Measurements from ENCODE around the gene MAML2. TPM values are rescaled to one million over a fixed set of nuclear protein-coding genes. Genes with fewer than 3 reads are reported as not detected.

The MAML2 gene
- total RNA-seq, 1 experiment from 2014 or later = 0.11 TPM

DNA sequence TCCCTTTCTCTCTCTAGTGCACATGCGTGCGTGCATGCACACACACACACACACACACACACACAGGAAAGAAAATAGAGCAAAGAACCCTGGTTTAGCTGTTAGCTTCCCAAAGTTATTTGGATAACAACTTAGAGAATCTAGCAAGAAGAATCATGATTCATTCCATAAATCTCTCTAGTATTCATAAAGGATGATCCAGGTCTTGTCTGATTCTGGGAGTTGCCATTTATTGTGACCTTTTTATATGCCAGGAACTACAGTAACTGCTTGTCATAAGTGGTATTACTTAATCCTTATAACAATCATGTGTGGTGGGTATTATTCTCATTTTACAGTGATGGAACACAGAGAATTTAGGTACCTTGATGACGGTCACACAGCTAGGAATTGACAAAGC is 277.6 kb downstream of the MAML2 start:
- no peaks in the 10 kb centered on the region for H3K4me1 ChIP-seq (ENCODE audit: low read length)
- no peak overlapping the region for H3K4me2 ChIP-seq (ENCODE audit: low read depth, low read length, poor library complexity, severe bottlenecking)
- no peaks in the 10 kb centered on the region for H3K79me2 ChIP-seq (ENCODE audit: low read length)
- H3K9ac ChIP-seq (ENCODE audit: low read length) = no peak overlapping the region
- H3K27ac ChIP-seq (ENCODE audit: low read length) = no peak overlapping the region
- H3K36me3 ChIP-seq (ENCODE audit: insufficient read depth, low read length) = no peaks in the 10 kb centered on the region
- H3K27me3 ChIP-seq (ENCODE audit: low read length) = no peaks in the 10 kb centered on the region
- no peaks in the 10 kb centered on the region for H4K20me1 ChIP-seq (ENCODE audit: insufficient read depth, low read depth, low read length)
- H3K9me2 ChIP-seq (replicated peaks; ENCODE audit: insufficient read depth, low read length) = no peaks in the 10 kb centered on the region
- H3K9me3 ChIP-seq (ENCODE audit: low read length) = no peaks in the 10 kb centered on the region
- no peak for DNase-seq
- no peak overlapping the region for H2AFZ ChIP-seq (ENCODE audit: low read length)
- no peak overlapping the region for H3K4me3 ChIP-seq (ENCODE audit: low read length)

DNA sequence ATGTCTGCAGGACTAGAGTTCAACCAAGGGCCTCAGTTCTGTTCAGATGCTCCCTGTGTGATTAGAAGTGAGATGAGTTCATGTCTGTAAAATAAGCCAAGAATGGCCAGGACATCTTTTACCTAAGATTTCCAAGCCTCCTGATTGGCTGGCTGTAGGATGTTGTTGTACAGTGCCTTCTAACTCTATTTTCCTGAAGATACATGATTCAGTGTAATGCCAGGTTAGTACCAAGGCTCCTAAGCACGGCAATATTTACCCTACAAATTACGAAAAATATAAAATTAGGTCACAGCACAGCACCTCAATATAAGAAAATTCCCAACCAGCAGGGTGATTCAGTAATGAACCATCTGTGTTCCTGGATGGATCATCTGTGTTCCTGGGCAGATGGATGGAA is 279.1 kb downstream of the MAML2 start:
- Histone ChIP-seq H3K27me3 (ENCODE audit: low read length) (no peaks in the 10 kb centered on the region; the same call in 1 of the 2 replicates), H3K79me2 (ENCODE audit: low read length) (no peaks in the 10 kb centered on the region), H3K36me3 (ENCODE audit: insufficient read depth, low read length) (no peaks in the 10 kb centered on the region), H3K9ac (ENCODE audit: low read length) (no peak overlapping the region), H3K4me3 (ENCODE audit: low read length) (no peak overlapping the region), H3K9me2 (replicated peaks; ENCODE audit: insufficient read depth, low read length) (no peaks in the 10 kb centered on the region), H3K4me1 (ENCODE audit: low read length) (no peaks in the 10 kb centered on the region), H4K20me1 (ENCODE audit: insufficient read depth, low read depth, low read length) (no peaks in the 10 kb centered on the region), H3K27ac (ENCODE audit: low read length) (no peak overlapping the region), H3K4me2 (ENCODE audit: low read depth, low read length, poor library complexity, severe bottlenecking) (no peak overlapping the region), H3K9me3 (ENCODE audit: low read length) (no peaks in the 10 kb centered on the region), H2AFZ (ENCODE audit: low read length) (no peak overlapping the region)
- no peak for DNase-seq

DNA sequence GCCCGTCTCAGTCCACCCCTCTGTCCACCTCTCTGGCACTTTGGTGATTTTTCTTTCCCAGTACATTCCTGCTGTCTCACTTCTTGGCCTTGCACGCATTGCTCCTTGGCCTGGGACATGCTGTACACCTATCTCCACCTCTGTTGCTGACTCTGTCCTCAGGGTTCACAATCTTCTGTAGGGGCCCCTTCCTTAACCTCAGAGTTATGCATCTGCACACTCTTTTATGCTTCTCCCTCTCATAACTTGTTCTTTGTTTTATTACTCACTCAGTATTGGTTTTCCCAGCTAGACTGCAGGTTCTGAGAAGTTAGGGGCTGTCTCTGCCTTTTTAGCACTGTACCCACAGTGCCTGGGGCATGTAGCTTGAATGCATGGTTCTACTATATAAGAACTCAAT is 279.9 kb downstream of the MAML2 start:
- Histone ChIP-seq H3K79me2 (ENCODE audit: low read length) (no peaks in the 10 kb centered on the region), H3K9ac (ENCODE audit: low read length) (no peak overlapping the region), H3K4me1 (ENCODE audit: low read length) (no peaks in the 10 kb centered on the region), H3K9me3 (ENCODE audit: low read length) (no peaks in the 10 kb centered on the region), H3K36me3 (ENCODE audit: insufficient read depth, low read length) (no peaks in the 10 kb centered on the region), H2AFZ (ENCODE audit: low read length) (no peak overlapping the region), H3K27ac (ENCODE audit: low read length) (no peak overlapping the region), H3K27me3 (ENCODE audit: low read length) (no peaks in the 10 kb centered on the region; the same call in 1 of the 2 replicates), H4K20me1 (ENCODE audit: insufficient read depth, low read depth, low read length) (no peaks in the 10 kb centered on the region), H3K4me3 (ENCODE audit: low read length) (no peak overlapping the region), H3K4me2 (ENCODE audit: low read depth, low read length, poor library complexity, severe bottlenecking) (no peak overlapping the region), H3K9me2 (replicated peaks; ENCODE audit: insufficient read depth, low read length) (no peaks in the 10 kb centered on the region)
- no peak for DNase-seq

DNA sequence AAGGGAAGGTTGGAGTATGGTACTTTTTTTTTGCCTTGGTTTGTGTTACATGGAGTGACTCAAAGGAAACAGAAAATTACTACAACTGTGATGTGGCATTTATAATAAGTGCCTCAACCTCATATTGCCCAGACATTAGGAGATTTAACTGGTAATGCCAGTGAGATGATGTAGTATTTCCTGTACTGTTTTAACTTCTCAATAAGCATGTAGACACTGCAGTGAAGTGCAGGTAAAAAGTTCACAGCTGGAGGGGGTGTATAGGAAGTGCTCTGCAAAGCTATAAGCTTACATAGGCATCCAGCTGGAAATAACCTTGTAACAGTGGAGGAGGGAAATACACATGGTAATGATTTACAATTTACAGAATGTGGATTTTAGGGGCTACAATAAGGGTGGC is 280.9 kb downstream of the MAML2 start:
- Histone ChIP-seq H3K4me3 (ENCODE audit: low read length) (no peak overlapping the region), H3K79me2 (ENCODE audit: low read length) (no peaks in the 10 kb centered on the region), H3K9me2 (replicated peaks; ENCODE audit: insufficient read depth, low read length) (no peaks in the 10 kb centered on the region), H3K27ac (ENCODE audit: low read length) (no peak overlapping the region), H3K27me3 (ENCODE audit: low read length) (no peaks in the 10 kb centered on the region; the same call in 1 of the 2 replicates), H3K9ac (ENCODE audit: low read length) (no peak overlapping the region), H4K20me1 (ENCODE audit: insufficient read depth, low read depth, low read length) (no peaks in the 10 kb centered on the region), H2AFZ (ENCODE audit: low read length) (no peak overlapping the region), H3K4me1 (ENCODE audit: low read length) (no peaks in the 10 kb centered on the region), H3K4me2 (ENCODE audit: low read depth, low read length, poor library complexity, severe bottlenecking) (no peak overlapping the region), H3K9me3 (ENCODE audit: low read length) (no peaks in the 10 kb centered on the region), H3K36me3 (ENCODE audit: insufficient read depth, low read length) (no peaks in the 10 kb centered on the region)
- DNase-seq = no peak

DNA sequence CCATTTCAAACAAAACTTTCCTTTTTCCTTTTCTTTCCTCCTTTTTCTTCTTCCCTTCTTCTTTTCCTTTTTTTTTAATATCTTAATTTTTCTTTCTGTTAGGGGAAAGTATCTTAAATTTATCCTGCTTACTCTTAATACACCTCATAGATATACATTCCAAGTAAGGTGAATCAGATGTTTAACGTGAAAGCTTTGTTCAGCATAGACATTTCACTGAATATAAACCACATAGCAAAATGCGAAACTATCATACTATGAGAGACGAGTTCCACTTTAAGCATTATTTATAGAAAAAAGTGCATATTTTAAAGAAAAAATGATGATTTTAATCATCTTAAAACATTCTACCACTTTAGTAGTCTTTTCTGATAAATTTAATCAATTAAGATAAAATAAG is 281.3 kb downstream of the MAML2 start:
- H3K9me2 ChIP-seq (replicated peaks; ENCODE audit: insufficient read depth, low read length) = no peaks in the 10 kb centered on the region
- H3K4me1 ChIP-seq (ENCODE audit: low read length) = no peaks in the 10 kb centered on the region
- H2AFZ ChIP-seq (ENCODE audit: low read length) = no peak overlapping the region
- no peak for DNase-seq
- no peaks in the 10 kb centered on the region for H3K9me3 ChIP-seq (ENCODE audit: low read length)
- no peaks in the 10 kb centered on the region; the same call in 1 of the 2 replicates for H3K27me3 ChIP-seq (ENCODE audit: low read length)
- no peaks in the 10 kb centered on the region for H4K20me1 ChIP-seq (ENCODE audit: insufficient read depth, low read depth, low read length)
- H3K27ac ChIP-seq (ENCODE audit: low read length) = no peak overlapping the region
- H3K9ac ChIP-seq (ENCODE audit: low read length) = no peak overlapping the region
- no peak overlapping the region for H3K4me2 ChIP-seq (ENCODE audit: low read depth, low read length, poor library complexity, severe bottlenecking)
- H3K36me3 ChIP-seq (ENCODE audit: insufficient read depth, low read length) = no peaks in the 10 kb centered on the region
- H3K4me3 ChIP-seq (ENCODE audit: low read length) = no peak overlapping the region
- no peaks in the 10 kb centered on the region for H3K79me2 ChIP-seq (ENCODE audit: low read length)

DNA sequence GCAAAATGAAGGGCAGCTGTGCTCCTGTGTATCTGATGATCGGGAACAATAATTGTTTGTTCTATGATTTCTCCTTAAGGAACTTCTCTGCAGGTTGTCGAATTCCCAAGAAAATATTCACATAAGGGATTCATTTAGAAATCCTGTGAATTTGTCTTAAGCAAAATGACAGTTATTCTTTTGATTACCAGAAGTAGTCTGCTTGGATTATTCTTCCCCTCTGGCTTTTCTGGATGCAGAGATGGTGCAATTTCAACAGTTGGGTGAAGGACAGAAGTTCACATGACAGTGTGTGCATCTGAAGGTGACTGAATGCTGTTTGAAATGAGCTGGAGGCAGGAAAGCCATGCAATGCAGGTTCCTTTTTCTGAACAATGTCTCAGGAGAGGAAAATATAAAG is 281.9 kb downstream of the MAML2 start:
- Histone ChIP-seq H3K9me2 (replicated peaks; ENCODE audit: insufficient read depth, low read length) (no peaks in the 10 kb centered on the region), H3K4me2 (ENCODE audit: low read depth, low read length, poor library complexity, severe bottlenecking) (no peak overlapping the region), H3K36me3 (ENCODE audit: insufficient read depth, low read length) (no peaks in the 10 kb centered on the region), H3K27me3 (ENCODE audit: low read length) (no peaks in the 10 kb centered on the region; the same call in 1 of the 2 replicates), H3K27ac (ENCODE audit: low read length) (no peak overlapping the region), H3K4me1 (ENCODE audit: low read length) (no peaks in the 10 kb centered on the region), H3K9ac (ENCODE audit: low read length) (no peak overlapping the region), H2AFZ (ENCODE audit: low read length) (no peak overlapping the region), H3K4me3 (ENCODE audit: low read length) (no peak overlapping the region), H3K9me3 (ENCODE audit: low read length) (no peaks in the 10 kb centered on the region), H4K20me1 (ENCODE audit: insufficient read depth, low read depth, low read length) (no peaks in the 10 kb centered on the region), H3K79me2 (ENCODE audit: low read length) (no peaks in the 10 kb centered on the region)
- no peak for DNase-seq

DNA sequence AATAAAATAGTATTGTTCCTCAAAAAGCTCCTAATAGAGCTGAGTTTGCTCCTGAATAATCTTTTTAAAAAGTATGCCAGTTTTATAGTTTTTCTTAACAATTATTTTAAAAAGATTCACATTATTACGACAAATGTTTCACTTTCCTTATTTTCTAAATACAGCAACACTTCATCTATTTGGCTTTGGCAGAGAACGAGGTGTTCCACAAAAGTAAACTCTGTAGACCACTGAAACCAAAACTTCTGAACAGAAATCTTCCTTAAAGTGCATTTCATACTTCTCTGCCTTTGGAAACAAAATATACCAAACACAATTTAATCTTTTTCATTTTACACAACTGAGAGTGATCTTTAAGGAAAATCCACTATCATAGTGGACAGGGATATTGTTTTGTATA is 285.5 kb downstream of the MAML2 start:
- H3K27me3 ChIP-seq (ENCODE audit: low read length) = no peaks in the 10 kb centered on the region; the same call in 1 of the 2 replicates
- H3K4me2 ChIP-seq (ENCODE audit: low read depth, low read length, poor library complexity, severe bottlenecking) = no peak overlapping the region
- H3K4me1 ChIP-seq (ENCODE audit: low read length) = peaks cover 13% of the 10 kb centered on the region
- H3K36me3 ChIP-seq (ENCODE audit: insufficient read depth, low read length) = no peaks in the 10 kb centered on the region
- no peaks in the 10 kb centered on the region for H3K79me2 ChIP-seq (ENCODE audit: low read length)
- no peak overlapping the region for H3K4me3 ChIP-seq (ENCODE audit: low read length)
- no peak overlapping the region for H2AFZ ChIP-seq (ENCODE audit: low read length)
- no peak overlapping the region for H3K9ac ChIP-seq (ENCODE audit: low read length)
- H3K9me2 ChIP-seq (replicated peaks; ENCODE audit: insufficient read depth, low read length) = no peaks in the 10 kb centered on the region
- no peaks in the 10 kb centered on the region for H3K9me3 ChIP-seq (ENCODE audit: low read length)
- H3K27ac ChIP-seq (ENCODE audit: low read length) = no peak overlapping the region
- H4K20me1 ChIP-seq (ENCODE audit: insufficient read depth, low read depth, low read length) = no peaks in the 10 kb centered on the region
- no peak for DNase-seq

DNA sequence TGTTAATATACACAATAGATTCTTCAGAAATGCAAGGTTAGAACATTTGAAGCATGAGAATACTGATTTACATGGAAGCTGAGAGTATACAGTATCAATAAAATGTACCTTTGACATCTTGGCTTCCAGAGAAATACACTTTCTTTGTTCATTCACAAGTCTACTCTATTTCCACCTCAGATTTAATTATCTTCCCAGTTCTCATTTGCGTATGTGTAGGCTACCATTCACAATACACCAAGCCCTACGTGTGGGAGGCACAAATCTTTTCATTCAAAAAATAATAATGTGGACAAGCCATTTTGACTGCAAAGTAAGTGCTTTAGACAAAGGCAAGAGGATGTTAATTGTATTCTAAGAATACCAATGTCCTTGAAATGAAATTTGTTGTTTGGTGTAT is 286.4 kb downstream of the MAML2 start:
- Histone ChIP-seq H3K4me3 (ENCODE audit: low read length) (no peak overlapping the region), H3K27ac (ENCODE audit: low read length) (no peak overlapping the region), H4K20me1 (ENCODE audit: insufficient read depth, low read depth, low read length) (no peaks in the 10 kb centered on the region), H3K27me3 (ENCODE audit: low read length) (no peaks in the 10 kb centered on the region; the same call in 1 of the 2 replicates), H2AFZ (ENCODE audit: low read length) (no peak overlapping the region), H3K9me2 (replicated peaks; ENCODE audit: insufficient read depth, low read length) (no peaks in the 10 kb centered on the region), H3K4me1 (ENCODE audit: low read length) (peaks cover 13% of the 10 kb centered on the region), H3K4me2 (ENCODE audit: low read depth, low read length, poor library complexity, severe bottlenecking) (no peak overlapping the region), H3K79me2 (ENCODE audit: low read length) (no peaks in the 10 kb centered on the region), H3K9me3 (ENCODE audit: low read length) (no peaks in the 10 kb centered on the region), H3K36me3 (ENCODE audit: insufficient read depth, low read length) (no peaks in the 10 kb centered on the region), H3K9ac (ENCODE audit: low read length) (no peak overlapping the region)
- DNase-seq = no peak

Data from Karpas-422 (cell line).